Thyroid gland (tissue), 4 donors: Measurements from ENCODE around the gene XYLT2.

Experiments used
- POLR2A ChIP-seq, 2 donors: fragments of 450-650 bp; IDR thresholded peaks; one replicate each; pipeline ENCODE4 v1.6.1; 2017; ENCODE audit warnings: antibody characterized with exemption in 2 of 2, mild to moderate bottlenecking in 2 of 2, moderate library complexity in 1 of 2
- TF ChIP-seq, protein P1 (sequence below), 6 experiments: fragments of 200-600 bp in 3 of 6; fragments of 450-650 bp in 3 of 6; sonication (generic) in 3 of 6; IDR thresholded peaks; one replicate each; pipeline ENCODE4 v1.5.1; 2016 to 2019; ENCODE audit warnings: antibody characterized with exemption in 6 of 6, mild to moderate bottlenecking in 2 of 6, inconsistent platforms in 1 of 6, moderate library complexity in 1 of 6

DNA sequence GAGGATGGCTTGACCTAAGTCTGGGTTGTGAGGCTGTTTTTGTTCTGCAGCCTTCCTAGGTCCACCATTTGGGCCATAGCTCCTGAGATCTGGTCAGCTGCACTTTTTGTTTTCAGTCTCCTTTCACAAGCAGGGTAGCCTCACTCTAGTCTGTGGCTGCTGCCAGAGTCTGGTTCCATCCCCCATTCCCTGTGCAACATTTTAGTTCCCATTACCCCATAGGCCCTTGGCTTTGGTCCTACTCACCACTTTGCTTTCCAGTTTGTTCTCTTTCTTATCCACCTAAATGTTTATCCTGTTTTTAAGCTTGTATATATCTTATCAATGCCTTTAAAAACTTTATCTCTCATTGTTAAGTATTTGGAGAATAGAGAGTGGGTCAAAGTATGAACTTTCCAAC is 6.5 kb upstream of the XYLT2 start:
- TF ChIP-seq, protein P1, sequence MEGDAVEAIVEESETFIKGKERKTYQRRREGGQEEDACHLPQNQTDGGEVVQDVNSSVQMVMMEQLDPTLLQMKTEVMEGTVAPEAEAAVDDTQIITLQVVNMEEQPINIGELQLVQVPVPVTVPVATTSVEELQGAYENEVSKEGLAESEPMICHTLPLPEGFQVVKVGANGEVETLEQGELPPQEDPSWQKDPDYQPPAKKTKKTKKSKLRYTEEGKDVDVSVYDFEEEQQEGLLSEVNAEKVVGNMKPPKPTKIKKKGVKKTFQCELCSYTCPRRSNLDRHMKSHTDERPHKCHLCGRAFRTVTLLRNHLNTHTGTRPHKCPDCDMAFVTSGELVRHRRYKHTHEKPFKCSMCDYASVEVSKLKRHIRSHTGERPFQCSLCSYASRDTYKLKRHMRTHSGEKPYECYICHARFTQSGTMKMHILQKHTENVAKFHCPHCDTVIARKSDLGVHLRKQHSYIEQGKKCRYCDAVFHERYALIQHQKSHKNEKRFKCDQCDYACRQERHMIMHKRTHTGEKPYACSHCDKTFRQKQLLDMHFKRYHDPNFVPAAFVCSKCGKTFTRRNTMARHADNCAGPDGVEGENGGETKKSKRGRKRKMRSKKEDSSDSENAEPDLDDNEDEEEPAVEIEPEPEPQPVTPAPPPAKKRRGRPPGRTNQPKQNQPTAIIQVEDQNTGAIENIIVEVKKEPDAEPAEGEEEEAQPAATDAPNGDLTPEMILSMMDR (IDR thresholded peaks at IDR 0.05) = no peak
- no peak for TF ChIP-seq POLR2A (IDR thresholded peaks at IDR 0.05)
